ENCODE measurements around the gene NNMT. TPM values are rescaled to one million over a fixed set of nuclear protein-coding genes. Genes with fewer than 3 reads are reported as not detected.

NNMT gene
- total and polyA plus RNA-seq, 10 donors, result 131 to 324 (median 229) TPM

GRCh38 chr11:114263513-114264170 lies 32.6 kb upstream of the NNMT start:
- peak in 1 of 3 donors; percentile 29 for TF ChIP-seq POLR2AphosphoS5 (IDR thresholded peaks at IDR 0.05)
- TF ChIP-seq, protein P1, sequence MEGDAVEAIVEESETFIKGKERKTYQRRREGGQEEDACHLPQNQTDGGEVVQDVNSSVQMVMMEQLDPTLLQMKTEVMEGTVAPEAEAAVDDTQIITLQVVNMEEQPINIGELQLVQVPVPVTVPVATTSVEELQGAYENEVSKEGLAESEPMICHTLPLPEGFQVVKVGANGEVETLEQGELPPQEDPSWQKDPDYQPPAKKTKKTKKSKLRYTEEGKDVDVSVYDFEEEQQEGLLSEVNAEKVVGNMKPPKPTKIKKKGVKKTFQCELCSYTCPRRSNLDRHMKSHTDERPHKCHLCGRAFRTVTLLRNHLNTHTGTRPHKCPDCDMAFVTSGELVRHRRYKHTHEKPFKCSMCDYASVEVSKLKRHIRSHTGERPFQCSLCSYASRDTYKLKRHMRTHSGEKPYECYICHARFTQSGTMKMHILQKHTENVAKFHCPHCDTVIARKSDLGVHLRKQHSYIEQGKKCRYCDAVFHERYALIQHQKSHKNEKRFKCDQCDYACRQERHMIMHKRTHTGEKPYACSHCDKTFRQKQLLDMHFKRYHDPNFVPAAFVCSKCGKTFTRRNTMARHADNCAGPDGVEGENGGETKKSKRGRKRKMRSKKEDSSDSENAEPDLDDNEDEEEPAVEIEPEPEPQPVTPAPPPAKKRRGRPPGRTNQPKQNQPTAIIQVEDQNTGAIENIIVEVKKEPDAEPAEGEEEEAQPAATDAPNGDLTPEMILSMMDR (IDR thresholded peaks at IDR 0.05 in 8 of 11, conservative IDR thresholded peaks at IDR 0.05 in 3 of 11), result no peak
- Histone ChIP-seq H3K27me3 (replicated peaks in 1 of 7) (peaks cover 0 to 32% (median 0%) of the 10 kb centered on the region in 7 donors), H3K36me3 (no peaks in the 10 kb centered on the region), H3K9me3 (no peaks in the 10 kb centered on the region), H3K4me3 (no peak overlapping the region), H3K27ac (no peak overlapping the region), H3K4me1 (peaks cover 4 to 39% (median 30%) of the 10 kb centered on the region in 6 donors)
- intact Hi-C loops (cut with DNase I; ENCODE audit: low total_unique reads), result loop anchor here (5.0 kb wide), 2 partner anchors 271 to 366 kb away; no protein-coding TSS in a partner anchor
- DNase-seq, result no peak
- WGBS, 5 donors, result 75 to 83% (median 78%) methylated on average over 7 of the region's 7 CpGs

- TF ChIP-seq, protein P1 (IDR thresholded peaks at IDR 0.05 in 8 of 11, conservative IDR thresholded peaks at IDR 0.05 in 3 of 11), result no peak
- no peak for TF ChIP-seq POLR2A (IDR thresholded peaks at IDR 0.05)
- TF ChIP-seq POLR2AphosphoS5 (IDR thresholded peaks at IDR 0.05), result no peak
- Histone ChIP-seq H3K27me3 (replicated peaks in 1 of 7) (peaks cover 0 to 32% (median 0%) of the 10 kb centered on the region in 7 donors), H3K4me3 (no peak overlapping the region), H3K36me3 (no peaks in the 10 kb centered on the region), H3K27ac (no peak overlapping the region), H3K9me3 (no peaks in the 10 kb centered on the region), H3K4me1 (peaks cover 4 to 32% (median 23%) of the 10 kb centered on the region in 6 donors)
- WGBS, 5 donors, result 73 to 92% (median 87%) methylated on average over 2 of the region's 2 CpGs
- intact Hi-C loops (cut with DNase I; ENCODE audit: low total_unique reads), result loop anchor here (5.0 kb wide), 2 partner anchors 272 to 367 kb away; no protein-coding TSS in a partner anchor
- no peak for DNase-seq
These were observed 31.8 kb upstream of the NNMT start for GRCh38 chr11:114264381-114264780.

GRCh38 chr11:114265122-114265878 lies 30.9 kb upstream of the NNMT start:
- TF ChIP-seq POLR2A (IDR thresholded peaks at IDR 0.05) (no peak), POLR2AphosphoS5 (IDR thresholded peaks at IDR 0.05) (no peak)
- TF ChIP-seq, protein P1 (IDR thresholded peaks at IDR 0.05 in 8 of 11, conservative IDR thresholded peaks at IDR 0.05 in 3 of 11), result no peak
- 71 to 81% (median 77%) methylated on average over 8 of the region's 8 CpGs for WGBS, 5 donors
- no peak overlapping the region for H3K4me3 ChIP-seq
- DNase-seq, result no peak
- H3K9me3 ChIP-seq, result no peaks in the 10 kb centered on the region
- intact Hi-C loops (cut with DNase I; ENCODE audit: low total_unique reads), result no loop called here
- peaks cover 0 to 22% (median 16%) of the 10 kb centered on the region in 6 donors for H3K4me1 ChIP-seq
- no peaks in the 10 kb centered on the region for H3K36me3 ChIP-seq
- H3K27ac ChIP-seq, result no peak overlapping the region
- peaks cover 0 to 34% (median 0%) of the 10 kb centered on the region in 7 donors for H3K27me3 ChIP-seq (replicated peaks in 1 of 7)

DNA sequence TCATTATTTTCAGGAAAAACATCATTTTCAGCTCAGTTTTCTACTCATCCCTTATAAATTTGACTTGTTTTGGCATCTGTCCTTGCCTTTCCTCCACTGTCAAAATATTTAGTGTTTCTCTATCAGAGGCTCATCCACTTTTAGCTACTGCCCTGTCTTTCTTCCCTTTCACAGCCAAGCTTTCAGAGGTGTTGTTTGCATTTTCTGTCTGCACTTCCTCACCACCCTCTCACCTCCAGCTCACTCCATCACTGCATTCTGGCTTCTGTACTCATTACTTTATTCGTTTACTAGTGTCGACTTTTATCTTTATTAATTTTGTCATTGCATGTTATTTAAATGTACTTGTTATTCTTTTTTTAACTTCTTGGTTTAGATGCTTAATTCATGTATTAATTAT lies 26.7 kb upstream of the NNMT start:
- Histone ChIP-seq H3K4me1 (no peaks in the 10 kb centered on the region), H3K36me3 (no peaks in the 10 kb centered on the region), H3K9me3 (no peaks in the 10 kb centered on the region), H3K27ac (no peak overlapping the region), H3K4me3 (no peak overlapping the region), H3K27me3 (replicated peaks in 1 of 7) (peaks cover 0 to 56% (median 0%) of the 10 kb centered on the region in 7 donors)
- TF ChIP-seq POLR2AphosphoS5 (IDR thresholded peaks at IDR 0.05) (no peak), POLR2A (IDR thresholded peaks at IDR 0.05) (no peak)
- TF ChIP-seq, protein P1 (IDR thresholded peaks at IDR 0.05 in 8 of 11, conservative IDR thresholded peaks at IDR 0.05 in 3 of 11), result no peak
- intact Hi-C loops (cut with DNase I; ENCODE audit: low total_unique reads), result no loop called here
- no peak for DNase-seq
- WGBS, 5 donors, result 46 to 86% (median 74%) methylated on average over 2 of the region's 2 CpGs

Data from spleen (tissue), 11 donors.